ENCODE data around the gene LMAN1L.

The LMAN1L gene

GRCh38 chr15:74817370-74817737 lies 4.7 kb downstream of the LMAN1L start:
- DNase-seq = no peak

DNA sequence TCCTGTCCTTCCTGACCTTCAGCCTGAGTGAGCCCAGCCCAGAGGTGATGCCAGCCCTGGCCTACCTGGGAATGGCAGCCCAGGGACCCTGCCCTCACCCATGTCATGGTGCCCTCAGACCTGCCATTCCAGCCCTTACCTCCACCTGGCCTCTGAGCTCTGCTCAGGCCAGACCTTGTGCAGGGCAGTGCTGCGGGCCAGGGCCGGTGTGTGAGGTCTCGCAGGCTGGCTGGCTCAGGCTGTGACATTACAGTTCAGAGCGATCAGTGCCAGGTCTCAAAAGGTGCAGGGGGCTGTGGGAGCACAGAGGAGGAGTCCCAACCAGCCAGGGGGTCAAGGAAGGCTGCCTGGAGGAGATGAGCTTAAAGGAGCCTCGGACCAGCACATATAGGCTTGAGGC lies 7.4 kb downstream of the LMAN1L start:
- no peak for DNase-seq

GRCh38 chr15:74821091-74821789 lies 8.6 kb downstream of the LMAN1L start:
- peak in 1 of 2 experiments; percentile 68 for DNase-seq

DNA sequence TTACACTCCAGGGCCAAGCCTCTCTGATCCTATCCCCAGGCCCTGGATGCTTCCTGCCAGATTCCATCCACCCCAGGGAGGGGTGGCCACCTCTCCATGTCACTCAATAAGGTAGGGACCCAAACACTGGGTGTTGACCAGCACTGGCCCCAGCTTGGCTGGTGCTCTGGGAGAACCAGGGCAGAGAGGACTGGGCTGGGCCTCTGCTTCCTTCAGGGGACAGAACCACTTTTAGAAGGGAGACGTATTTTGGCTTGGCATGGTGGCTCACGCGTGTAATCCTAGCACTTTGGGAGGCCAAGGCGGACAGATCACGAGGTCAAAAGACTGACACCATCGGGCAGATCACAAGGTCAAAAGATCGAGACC lies 9.1 kb downstream of the LMAN1L start:
- DNase-seq = no peak

DNA sequence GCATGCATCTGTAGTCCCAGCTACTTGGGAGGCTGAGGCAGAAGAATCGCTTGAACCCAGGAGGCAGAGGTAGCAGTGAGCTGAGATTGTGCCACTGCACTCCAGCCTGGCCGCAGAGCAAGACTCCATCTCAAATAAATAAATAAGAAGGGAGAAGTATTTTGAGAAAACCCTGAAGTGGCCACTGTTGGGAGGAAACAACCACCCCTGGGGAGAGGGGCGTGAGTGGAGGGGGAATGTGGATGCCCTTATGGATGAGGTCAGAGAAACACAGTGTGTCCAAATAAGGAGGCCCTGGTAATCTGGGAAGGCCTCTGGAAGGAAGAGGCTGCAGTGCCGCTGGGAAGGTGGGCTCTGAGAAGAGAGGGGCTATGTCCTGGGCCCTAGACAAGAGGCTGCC lies 9.6 kb downstream of the LMAN1L start:
- DNase-seq = no peak

DNA sequence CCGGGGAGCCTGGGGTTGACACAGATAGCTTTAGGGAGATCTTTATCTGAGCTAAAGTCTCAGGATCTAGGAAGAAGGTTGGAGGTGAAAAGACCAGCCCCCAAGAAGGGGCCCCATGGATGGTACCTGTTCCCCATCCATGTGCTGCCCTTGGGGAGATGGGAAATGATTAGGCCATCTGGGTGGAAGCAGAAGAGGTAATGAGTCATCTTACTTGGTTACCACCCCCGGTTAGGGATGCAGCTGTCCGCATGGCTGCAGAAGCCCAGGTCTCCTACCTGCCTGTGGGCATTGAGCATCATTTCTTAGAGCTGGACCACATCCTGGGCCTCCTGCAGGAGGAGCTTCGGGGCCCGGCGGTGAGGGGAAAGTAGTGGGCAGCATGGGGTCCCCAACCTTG lies 10.7 kb downstream of the LMAN1L start:
- DNase-seq = no peak

DNA sequence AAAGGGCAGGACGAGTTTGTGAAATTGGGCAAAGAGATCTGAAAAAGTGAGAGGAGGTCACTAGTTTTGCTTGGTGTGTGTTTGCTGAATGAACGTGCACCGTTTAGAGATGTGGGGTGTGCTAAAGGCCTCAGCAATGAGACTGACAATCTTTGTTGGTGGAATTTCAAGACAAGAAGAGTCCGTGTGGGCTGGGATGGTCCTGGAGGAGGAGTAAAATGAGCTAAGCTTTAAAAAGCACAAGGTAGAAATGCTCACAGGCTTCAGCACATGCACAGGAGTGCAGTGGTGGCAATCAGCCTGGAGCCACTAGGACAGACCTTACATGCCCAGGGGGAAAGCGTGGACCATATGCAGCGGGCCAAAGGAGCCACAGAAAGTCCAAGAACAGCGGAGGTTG lies 12.3 kb downstream of the LMAN1L start:
- no peak for DNase-seq

GRCh38 chr15:74825866-74826265 lies 13.2 kb downstream of the LMAN1L start:
- no peak for DNase-seq

GRCh38 chr15:74826364-74826819 lies 13.8 kb downstream of the LMAN1L start, which contains the start of gene CPLX3:
Gene CPLX3, plus strand, starts transcription at chr15:74826627. Its CDS starts 77 bp downstream, at chr15:74826704.
- DNase-seq = no peak

DNA sequence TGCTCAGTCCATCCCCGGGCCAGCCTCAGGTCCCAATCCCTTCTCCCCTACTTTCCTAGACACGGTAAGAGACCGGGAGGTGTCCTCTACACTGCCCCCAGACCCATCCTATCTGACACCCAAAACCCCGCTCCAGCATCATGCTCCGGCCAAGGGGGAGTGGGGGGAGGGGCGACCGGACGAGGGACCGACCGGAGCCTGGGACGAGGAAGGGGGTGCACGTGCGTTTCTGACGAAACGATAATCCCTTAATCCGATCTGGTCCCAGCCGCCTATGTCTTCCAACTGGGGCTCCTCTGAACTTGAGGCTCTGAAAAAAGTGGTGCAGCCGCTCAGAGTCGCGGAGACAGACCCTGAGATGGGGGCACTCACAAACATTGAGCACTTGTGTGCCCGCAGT lies 14.3 kb downstream of the LMAN1L start:
- no peak for DNase-seq

DNA sequence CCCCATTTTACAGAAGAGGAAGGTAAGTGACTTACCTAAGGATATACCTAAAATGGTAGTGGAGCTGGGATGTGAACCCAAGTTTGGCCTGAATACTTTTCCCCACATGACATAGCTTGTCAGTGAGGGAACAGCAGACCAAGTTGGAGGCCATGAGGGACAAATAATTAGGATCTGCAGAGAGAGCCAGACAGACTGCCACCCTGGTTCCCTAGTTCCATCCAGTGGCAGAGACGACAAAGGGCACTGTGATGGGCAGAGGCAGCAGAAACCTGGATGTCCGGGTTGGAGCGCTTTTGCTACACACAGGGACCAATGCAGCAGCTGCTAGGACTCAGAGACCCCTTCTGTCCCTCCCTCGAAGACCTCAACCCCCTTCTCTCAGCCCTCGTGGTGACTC lies 15.0 kb downstream of the LMAN1L start:
- no peak for DNase-seq

- peak in 1 of 2 experiments; percentile 42 for DNase-seq
Observed at GRCh38 chr15:74828835-74829234, 16.2 kb downstream of the LMAN1L start.

GRCh38 chr15:74829486-74829885 lies 16.9 kb downstream of the LMAN1L start:
- no peak for DNase-seq

- peak; percentile 29 to 74 for DNase-seq
Observed at GRCh38 chr15:74829991-74830390, 17.4 kb downstream of the LMAN1L start.

DNA sequence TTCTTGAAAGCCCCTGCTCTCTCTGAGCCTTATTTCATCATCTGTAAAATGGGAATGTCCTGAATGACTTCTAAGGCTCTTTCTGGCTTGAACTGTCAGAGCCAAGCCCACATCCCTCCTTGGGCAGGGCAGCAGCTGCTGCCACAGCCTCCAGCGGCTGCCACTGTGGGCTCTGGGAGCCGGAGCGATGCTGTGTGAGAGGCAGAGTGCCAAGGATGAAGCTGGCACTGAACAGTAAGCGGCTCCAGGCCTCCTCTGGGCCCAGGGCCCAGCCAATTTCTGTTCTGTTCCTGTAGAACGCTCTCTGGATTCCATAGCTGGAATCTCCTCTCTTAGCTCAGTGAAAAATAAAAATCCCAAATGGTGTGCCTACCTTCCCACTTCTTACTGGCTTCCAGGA lies 18.2 kb downstream of the LMAN1L start:
- DNase-seq = peak; percentile 61 to 96

GRCh38 chr15:74831813-74832495 lies 19.3 kb downstream of the LMAN1L start:
- DNase-seq = no peak

GRCh38 chr15:74832826-74833225 lies 20.2 kb downstream of the LMAN1L start:
- no peak for DNase-seq

DNA sequence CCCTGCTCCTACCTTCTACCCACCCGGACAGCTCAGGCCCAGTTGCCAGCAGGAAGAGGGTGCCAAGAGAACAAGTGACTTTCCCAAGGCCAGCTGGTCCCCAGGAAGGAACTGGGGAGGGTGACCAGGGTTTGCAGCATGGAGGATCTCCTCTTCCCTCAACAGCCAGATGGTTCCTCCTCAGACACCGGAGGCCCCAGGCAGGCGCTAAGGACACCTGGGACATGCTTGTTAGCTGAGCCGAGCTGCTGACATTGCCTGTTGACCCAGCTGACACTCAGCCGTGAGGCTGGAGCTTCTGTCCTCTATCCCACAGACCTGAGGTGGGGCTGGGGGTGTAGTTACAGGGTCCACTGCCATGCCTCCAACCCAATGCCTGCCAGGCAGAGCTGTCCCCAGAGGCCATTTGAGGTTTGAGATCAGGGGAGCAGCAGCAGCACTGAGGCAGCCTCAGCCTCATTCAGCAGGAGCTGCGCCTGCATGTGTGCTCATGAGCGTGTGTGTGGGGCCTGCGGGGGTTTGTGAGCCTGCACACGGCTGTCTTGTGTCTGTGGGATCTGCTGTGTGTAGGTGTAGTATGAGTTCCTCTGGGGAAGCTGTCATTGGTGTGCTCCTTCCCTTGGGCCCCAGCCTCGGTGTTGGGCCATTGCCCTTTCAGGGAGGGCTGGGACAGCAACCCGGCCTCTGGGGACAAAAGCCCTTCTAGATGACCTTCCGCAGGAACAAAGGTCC lies 20.9 kb downstream of the LMAN1L start:
- no peak for DNase-seq

- DNase-seq = peak; percentile 58 to 64
Observed at GRCh38 chr15:74835312-74835823, 22.7 kb downstream of the LMAN1L start.

DNA sequence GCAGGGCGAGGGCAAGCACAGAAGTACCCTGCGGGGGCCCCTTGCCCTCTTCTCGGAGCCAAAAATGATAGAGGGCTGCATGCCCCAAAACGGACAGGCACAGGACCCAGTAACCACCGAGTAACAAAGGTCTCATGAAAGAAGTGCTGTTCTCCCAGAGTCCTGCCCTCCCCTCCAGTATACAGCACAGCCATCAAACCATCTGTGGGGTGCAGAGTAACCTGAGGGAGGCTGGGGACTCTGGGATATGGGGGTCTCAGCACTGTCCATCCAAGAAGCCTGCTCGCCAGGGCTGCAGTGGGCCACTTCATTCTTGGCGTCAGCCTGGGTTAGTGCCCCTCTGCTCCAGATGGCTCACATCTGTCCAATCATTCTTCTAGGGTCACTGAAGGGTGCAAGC lies 24.2 kb downstream of the LMAN1L start:
- no peak for DNase-seq

GRCh38 chr15:74837482-74838136 lies 25.0 kb downstream of the LMAN1L start:
- no peak for DNase-seq

DNA sequence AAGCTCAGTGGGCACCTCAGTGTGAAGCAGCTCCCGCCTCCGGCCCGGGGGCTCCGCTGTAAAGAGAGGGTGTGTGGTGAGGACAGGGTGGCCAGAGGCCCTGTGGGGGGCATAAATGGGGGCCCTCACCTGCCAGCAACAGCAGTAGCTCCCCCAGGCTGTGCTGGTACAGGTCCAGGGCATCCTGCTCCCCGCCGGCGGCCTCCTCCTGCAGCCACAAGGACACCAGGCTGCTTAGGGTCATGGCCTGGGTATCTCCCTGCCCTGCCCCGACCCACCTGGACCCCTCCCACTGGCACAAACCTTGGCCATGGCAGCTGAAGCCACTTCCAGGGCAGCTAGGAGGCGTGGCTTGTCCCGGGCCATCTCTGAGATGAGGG lies 25.5 kb downstream of the LMAN1L start:
- no peak for DNase-seq
